Upper lobe of left lung (tissue), 6 donors: ENCODE measurements around the gene HSF4. TPM values are rescaled to one million over a fixed set of nuclear protein-coding genes. Genes with fewer than 3 reads are reported as not detected.

ENCODE experiments used
- ATAC-seq, 2 donors: fragments of 200-7000 bp; cut with Tn5 transposase; one replicate each; pipeline ENCODE4 v1.9.1; 2022; ENCODE audit warnings: mild to moderate bottlenecking in 2 of 2, moderate library complexity in 2 of 2; ENCODE audit not compliant: low FRiP score in 2 of 2
- DNase-seq, 2 donors: peaks; one replicate each; pipeline ENCODE4 v3.0.0-alpha.2; 2019 to 2020
- H3K27ac ChIP-seq, 4 donors: fragments of 200-600 bp; sonication (generic); one replicate each; pipeline ENCODE4 v1.5.1; 2016 to 2019
- H3K27me3 ChIP-seq, 4 donors: fragments of 200-600 bp; sonication (generic); one replicate each; pipeline ENCODE4 v1.5.1; 2017 to 2019
- H3K36me3 ChIP-seq, 4 donors: fragments of 200-600 bp; sonication (generic); one replicate each; pipeline ENCODE4 v1.5.1; 2016 to 2019
- H3K4me1 ChIP-seq, 4 donors: fragments of 200-600 bp; sonication (generic); one replicate each; pipeline ENCODE4 v1.5.1; 2018 to 2019
- H3K4me3 ChIP-seq, 4 donors: fragments of 200-600 bp; sonication (generic); one replicate each; pipeline ENCODE4 v1.5.1; 2017 to 2019; ENCODE audit warnings: mild to moderate bottlenecking in 2 of 4, moderate library complexity in 1 of 4
- H3K9me3 ChIP-seq, 4 donors: fragments of 200-600 bp; sonication (generic); one replicate each; pipeline ENCODE4 v1.5.1; 2018 to 2019
- EP300 ChIP-seq, 4 donors: sonication (generic); formaldehyde crosslinking; IDR thresholded peaks; one replicate each; pipeline ENCODE4 v1.5.1; 2017; ENCODE audit warnings: antibody characterized with exemption in 4 of 4, control low read depth in 2 of 4
- POLR2A ChIP-seq, 4 donors: fragments of 450-650 bp; IDR thresholded peaks; one replicate each; pipeline ENCODE4 v1.5.1; 2016 to 2017; ENCODE audit warnings: antibody characterized with exemption in 4 of 4, mild to moderate bottlenecking in 2 of 4
- POLR2AphosphoS5 ChIP-seq, 2 donors: sonication (generic); formaldehyde crosslinking; IDR thresholded peaks; one replicate each; pipeline ENCODE4 v1.5.1; 2017; ENCODE audit warnings: antibody characterized with exemption in 2 of 2
- WGBS, 2 donors: methylation state at CpG; one replicate each; pipeline ENCODE4 v1.1.5; 2017 to 2018; 5-methylcytosine and 5-hydroxymethylcytosine counted together
- total RNA-seq, 6 donors: library from RNA; depleted of rRNA in 4 of 6; stranded (reverse); fragments of >200 nt in 4 of 6; gene quantifications; one replicate each; pipeline versions ENCODE4 v1.1.0 to v1.2.1, GENCODE V29; 2016 to 2021
- TF ChIP-seq, protein P1 (sequence below), 6 experiments: fragments of 450-650 bp in 4 of 6; fragments of 200-600 bp in 2 of 6; sonication (generic) in 2 of 6; IDR thresholded peaks; one replicate each; pipeline ENCODE4 v1.5.1; 2016 to 2019; ENCODE audit warnings: antibody characterized with exemption in 6 of 6
- donor health status: DM: no; HTN: no; CAD: no; lungs with moderate emphysema.
- donor health status: DM: no; HTN: yes; CAD: no; lungs with severe emphysema.

The HSF4 gene
- total RNA-seq, 6 donors from 2014 or later, result 33.4 to 784 (median 70.1) TPM

DNA sequence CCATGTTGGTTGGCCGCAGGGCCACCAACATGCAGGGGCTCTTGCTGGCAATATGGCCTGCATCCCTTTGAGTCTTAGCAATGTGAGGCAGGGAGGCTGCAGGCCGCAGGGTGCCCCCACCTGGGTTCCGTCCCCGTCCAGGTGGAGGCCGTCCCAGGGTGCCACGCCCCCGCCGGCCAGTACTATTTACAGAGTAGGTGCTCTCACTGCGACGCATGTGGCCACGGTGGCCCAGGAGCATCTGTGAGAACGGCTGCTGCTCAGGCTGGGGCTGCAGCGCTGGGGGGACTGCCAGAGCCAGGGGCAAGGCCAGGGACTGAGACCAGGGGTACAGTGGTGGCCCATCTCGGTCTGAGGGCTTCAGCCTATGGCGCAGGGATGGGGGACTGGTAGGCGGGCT, 15.6 kb downstream of the HSF4 start:
- Histone ChIP-seq H3K27me3 (no peaks in the 10 kb centered on the region), H3K27ac (no peak overlapping the region), H3K9me3 (no peaks in the 10 kb centered on the region), H3K36me3 (peaks cover 0 to 6% (median under 1%) of the 10 kb centered on the region in 4 donors), H3K4me3 (no peak overlapping the region), H3K4me1 (peaks cover 38 to 45% (median 43%) of the 10 kb centered on the region in 4 donors)
- ATAC-seq, result no peak
- TF ChIP-seq EP300 (IDR thresholded peaks at IDR 0.05) (no peak), POLR2A (IDR thresholded peaks at IDR 0.05) (no peak), POLR2AphosphoS5 (IDR thresholded peaks at IDR 0.05) (no peak)
- TF ChIP-seq, protein P1, sequence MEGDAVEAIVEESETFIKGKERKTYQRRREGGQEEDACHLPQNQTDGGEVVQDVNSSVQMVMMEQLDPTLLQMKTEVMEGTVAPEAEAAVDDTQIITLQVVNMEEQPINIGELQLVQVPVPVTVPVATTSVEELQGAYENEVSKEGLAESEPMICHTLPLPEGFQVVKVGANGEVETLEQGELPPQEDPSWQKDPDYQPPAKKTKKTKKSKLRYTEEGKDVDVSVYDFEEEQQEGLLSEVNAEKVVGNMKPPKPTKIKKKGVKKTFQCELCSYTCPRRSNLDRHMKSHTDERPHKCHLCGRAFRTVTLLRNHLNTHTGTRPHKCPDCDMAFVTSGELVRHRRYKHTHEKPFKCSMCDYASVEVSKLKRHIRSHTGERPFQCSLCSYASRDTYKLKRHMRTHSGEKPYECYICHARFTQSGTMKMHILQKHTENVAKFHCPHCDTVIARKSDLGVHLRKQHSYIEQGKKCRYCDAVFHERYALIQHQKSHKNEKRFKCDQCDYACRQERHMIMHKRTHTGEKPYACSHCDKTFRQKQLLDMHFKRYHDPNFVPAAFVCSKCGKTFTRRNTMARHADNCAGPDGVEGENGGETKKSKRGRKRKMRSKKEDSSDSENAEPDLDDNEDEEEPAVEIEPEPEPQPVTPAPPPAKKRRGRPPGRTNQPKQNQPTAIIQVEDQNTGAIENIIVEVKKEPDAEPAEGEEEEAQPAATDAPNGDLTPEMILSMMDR (IDR thresholded peaks at IDR 0.05), result no peak
- DNase-seq, result peak in 1 of 2 donors; percentile 77
- WGBS, 2 donors, result 95% methylated on average over 16 of the region's 16 CpGs; no CpG with 5 or more reads in 1 of the 2 donors

DNA sequence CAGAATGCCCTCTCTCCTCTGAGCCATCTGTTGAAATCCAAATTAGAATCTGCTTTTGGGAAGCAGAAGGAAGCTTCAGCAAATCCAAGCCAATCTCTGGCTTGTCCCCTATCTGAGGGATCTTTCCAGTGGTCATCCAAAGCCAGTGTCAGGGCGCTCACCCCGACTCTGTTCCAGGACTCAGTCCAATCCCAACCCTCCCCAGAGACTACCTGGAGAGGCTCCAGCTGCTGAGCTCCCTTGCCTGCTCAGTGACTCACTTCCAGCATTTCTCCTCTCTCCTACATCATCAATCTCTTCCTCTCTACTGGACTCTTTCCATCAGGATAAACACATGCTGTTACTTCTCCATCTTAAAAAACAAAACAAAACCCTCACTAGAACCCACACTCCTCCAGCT, 16.8 kb downstream of the HSF4 start:
- no peak for ATAC-seq
- no peak overlapping the region for H3K4me3 ChIP-seq
- DNase-seq, result no peak
- no peaks in the 10 kb centered on the region for H3K9me3 ChIP-seq
- no peak for TF ChIP-seq EP300 (IDR thresholded peaks at IDR 0.05)
- TF ChIP-seq, protein P1 (IDR thresholded peaks at IDR 0.05), result no peak
- no peaks in the 10 kb centered on the region for H3K27me3 ChIP-seq
- H3K27ac ChIP-seq, result peak overlapping the region in 1 of 4 donors; percentile 54
- H3K36me3 ChIP-seq, result no peaks in the 10 kb centered on the region
- peaks cover 45 to 53% (median 47%) of the 10 kb centered on the region in 4 donors for H3K4me1 ChIP-seq
- 80 to 82% methylated on average over 2 of the region's 2 CpGs for WGBS, 2 donors

DNA sequence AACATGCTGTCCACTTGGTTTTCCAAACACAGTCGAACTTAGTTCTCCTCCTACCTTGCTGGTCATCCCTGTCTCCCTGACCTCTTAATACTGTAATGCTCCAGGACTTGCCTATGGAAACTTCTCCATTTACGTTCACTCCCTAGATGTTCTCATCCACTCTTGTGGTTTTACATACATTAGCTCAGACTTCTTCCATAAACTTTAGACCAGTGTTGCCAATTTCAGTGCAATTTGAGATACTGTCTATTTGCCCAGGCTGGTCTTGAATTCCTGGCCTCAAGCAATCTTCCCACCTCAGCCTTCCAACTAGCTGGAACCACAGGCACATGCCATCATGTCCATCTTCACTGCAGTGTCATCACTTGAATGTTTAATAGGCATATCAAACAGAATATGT, 17.7 kb downstream of the HSF4 start:
- ATAC-seq, result no peak
- peaks cover 45 to 53% (median 47%) of the 10 kb centered on the region in 4 donors for H3K4me1 ChIP-seq
- no peak for DNase-seq
- no peak overlapping the region for H3K27ac ChIP-seq
- H3K9me3 ChIP-seq, result no peaks in the 10 kb centered on the region
- no peaks in the 10 kb centered on the region for H3K36me3 ChIP-seq
- TF ChIP-seq POLR2AphosphoS5 (IDR thresholded peaks at IDR 0.05) (no peak), EP300 (IDR thresholded peaks at IDR 0.05) (no peak), POLR2A (IDR thresholded peaks at IDR 0.05) (no peak)
- TF ChIP-seq, protein P1 (IDR thresholded peaks at IDR 0.05), result no peak
- H3K27me3 ChIP-seq, result no peaks in the 10 kb centered on the region
- 83 to 88% methylated on average over 2 of the region's 2 CpGs for WGBS, 2 donors
- H3K4me3 ChIP-seq, result no peak overlapping the region

DNA sequence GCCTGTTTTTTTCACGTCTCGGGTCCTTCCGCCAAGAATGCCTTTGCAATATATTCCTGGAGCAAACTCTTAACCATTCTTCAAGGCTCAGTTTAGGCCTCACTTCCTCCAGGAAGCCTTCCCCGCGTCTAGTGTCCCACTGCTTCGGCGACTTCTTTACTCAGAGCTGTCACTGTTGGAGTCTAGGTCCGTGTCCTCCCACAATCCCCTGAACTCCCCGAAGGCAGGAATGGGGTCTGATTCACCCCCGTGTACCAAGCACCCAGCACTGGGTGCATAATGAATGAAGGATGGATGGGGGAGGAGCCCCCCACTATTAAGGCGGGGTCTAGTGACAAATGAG, 18.7 kb downstream of the HSF4 start:
- 2 to 8% methylated on average over 11 of the region's 11 CpGs for WGBS, 2 donors
- Histone ChIP-seq H3K4me3 (peak overlapping the region in 3 of 4 donors; percentile 65 to 84 (median 84)), H3K27ac (peak overlapping the region; percentile 95 to 98 (median 96))

More for the DNA sequence above, 18.7 kb downstream of the HSF4 start:
- no peaks in the 10 kb centered on the region for H3K9me3 ChIP-seq
- ATAC-seq, result no peak
- H3K4me1 ChIP-seq, result peaks cover 36 to 45% (median 39%) of the 10 kb centered on the region in 4 donors
- TF ChIP-seq POLR2AphosphoS5 (IDR thresholded peaks at IDR 0.05) (no peak), POLR2A (IDR thresholded peaks at IDR 0.05) (no peak), EP300 (IDR thresholded peaks at IDR 0.05) (no peak)
- TF ChIP-seq, protein P1 (IDR thresholded peaks at IDR 0.05), result no peak
- H3K36me3 ChIP-seq, result no peaks in the 10 kb centered on the region
- H3K27me3 ChIP-seq, result no peaks in the 10 kb centered on the region
- DNase-seq, result no peak
